ENCODE data around the gene ACOT7.

DNA sequence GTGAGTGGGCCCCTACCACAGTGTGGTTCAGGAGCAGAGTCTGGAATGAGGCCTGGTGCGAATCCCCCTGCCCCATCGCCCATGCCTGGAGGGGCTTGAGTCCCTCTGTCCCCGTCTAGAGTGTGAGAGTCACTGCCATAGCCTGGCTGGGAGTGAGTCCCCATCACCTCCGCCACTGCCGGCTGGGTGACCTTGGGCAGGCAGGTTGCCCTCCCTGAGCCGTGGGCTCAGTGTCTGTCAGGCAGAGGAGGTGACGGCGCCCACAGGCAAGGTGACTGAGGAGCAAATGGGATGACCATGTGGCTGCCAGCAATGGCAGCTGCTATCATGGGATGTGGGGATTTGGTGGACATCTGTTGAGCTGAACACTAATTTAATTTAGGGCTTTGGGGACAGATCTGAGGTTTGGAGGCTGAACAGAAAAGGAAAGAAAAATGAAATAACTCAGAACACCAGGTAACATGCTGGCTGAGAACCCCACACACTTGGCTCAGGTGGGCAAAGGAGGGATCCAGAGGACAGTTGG lies 94.6 kb downstream of the ACOT7 start:
- TF ChIP-seq TAF1 (IDR thresholded peaks at IDR 0.05; ENCODE audit: low read depth, low read length): no peak
- TF ChIP-seq POLR2A (IDR thresholded peaks at IDR 0.05; ENCODE audit: low read depth, low read length): no peak
- no peak for TF ChIP-seq POLR2AphosphoS5 (IDR thresholded peaks at IDR 0.05; ENCODE audit: low read depth, low read length)
- TF ChIP-seq SPI1 (IDR thresholded peaks at IDR 0.05; ENCODE audit: low read depth, low read length): no peak
- TF ChIP-seq PAX5 (IDR thresholded peaks at IDR 0.05; ENCODE audit: insufficient read depth, low read length, severe bottlenecking): no peak

All from GM12891 (cell line).